Cerebellar nuclear complex (tissue), 1 donor: Measurements from ENCODE around the gene CCDC148.

Experiments
- DNase-seq, 2 experiments: peaks; one replicate each; lab custom pipeline; 2025; lab: John Stamatoyannopoulos, UW

The CCDC148 gene

DNA sequence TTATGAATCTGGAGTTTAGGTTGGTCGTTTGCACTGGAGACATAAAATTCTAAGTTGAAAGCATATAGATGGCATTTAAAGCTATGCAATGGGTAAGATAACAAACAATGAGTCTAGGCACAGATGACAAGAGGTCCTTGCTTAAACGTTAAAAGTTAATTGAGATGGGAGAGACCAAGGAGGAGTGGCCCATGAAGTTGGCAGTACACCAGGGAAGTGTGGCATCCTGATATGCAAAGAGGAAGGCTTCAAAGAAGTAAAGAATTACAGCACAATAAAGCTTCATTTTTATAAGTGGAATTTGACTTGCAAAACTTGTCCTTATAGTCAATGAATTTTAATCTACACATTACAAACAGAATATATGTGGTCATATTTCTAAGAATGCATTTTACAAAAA is 331.7 kb downstream of the CCDC148 start:
- no peak for DNase-seq
